Stimulated activated CD8-positive, alpha-beta memory T cell treated with anti-CD3 and anti-CD28 coated beads, Interleukin-15, amount 100 ng/mL, for 1 hour (primary cell): ENCODE results near the gene FKBP11.
"Not testable (repeated sequence)": the region's sequence is repeated elsewhere in the genome, so short reads cannot be mapped to it uniquely, and the experiment has no call there.

Experiments
- DNase-seq: peaks from one replicate; pipeline ENCODE4 v3.0.0-alpha.2; 2020; ENCODE audit warnings: low read depth

FKBP11 gene

GRCh38 chr12:48954841-48955501, 29.7 kb upstream of the FKBP11 start:
- DNase-seq = no peak

DNA sequence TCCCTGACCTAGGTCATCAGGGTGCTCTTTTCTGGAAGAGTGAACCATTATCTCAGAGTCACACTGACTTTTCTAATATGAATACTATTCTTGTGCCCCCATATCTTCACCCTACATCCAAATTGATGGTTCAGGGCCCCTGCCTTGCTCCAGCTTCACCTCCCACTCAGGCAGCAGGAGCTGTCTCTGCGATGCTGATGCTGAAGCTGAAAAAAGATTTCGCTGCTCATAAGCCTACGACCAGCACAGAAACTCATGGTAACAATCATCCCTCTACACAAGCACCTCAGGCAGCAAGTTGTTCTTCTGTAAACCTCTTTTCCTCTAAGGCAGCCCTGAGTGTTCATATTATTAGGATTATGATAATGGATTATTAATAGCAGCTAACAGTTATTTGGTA, 28.8 kb upstream of the FKBP11 start:
- no peak for DNase-seq

DNA sequence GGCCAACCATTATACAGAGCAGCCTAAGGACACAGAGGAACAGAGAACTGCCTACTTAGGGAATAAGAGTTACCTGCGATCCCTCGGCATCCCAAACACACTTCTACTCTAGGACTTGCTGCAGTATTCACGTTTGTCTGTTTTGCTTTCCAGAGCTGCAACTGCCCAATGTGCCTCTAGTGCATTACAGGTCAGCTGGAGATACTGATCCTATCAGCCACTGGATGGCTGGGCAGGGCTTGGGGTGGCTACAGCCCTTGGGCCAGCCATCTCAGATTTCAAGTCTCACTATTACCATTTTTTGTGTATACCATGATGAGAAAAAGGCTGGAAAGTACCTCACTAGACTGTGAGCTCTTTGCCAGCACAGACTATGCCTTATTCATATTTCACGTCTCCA, 27.4 kb upstream of the FKBP11 start:
- no peak for DNase-seq

GRCh38 chr12:48947727-48948126, 22.4 kb upstream of the FKBP11 start:
- DNase-seq = no peak

- DNase-seq = no peak
Measured at GRCh38 chr12:48946943-48947342, 21.7 kb upstream of the FKBP11 start.

- DNase-seq = no peak
Measured at GRCh38 chr12:48946205-48946604, 20.9 kb upstream of the FKBP11 start.

DNA sequence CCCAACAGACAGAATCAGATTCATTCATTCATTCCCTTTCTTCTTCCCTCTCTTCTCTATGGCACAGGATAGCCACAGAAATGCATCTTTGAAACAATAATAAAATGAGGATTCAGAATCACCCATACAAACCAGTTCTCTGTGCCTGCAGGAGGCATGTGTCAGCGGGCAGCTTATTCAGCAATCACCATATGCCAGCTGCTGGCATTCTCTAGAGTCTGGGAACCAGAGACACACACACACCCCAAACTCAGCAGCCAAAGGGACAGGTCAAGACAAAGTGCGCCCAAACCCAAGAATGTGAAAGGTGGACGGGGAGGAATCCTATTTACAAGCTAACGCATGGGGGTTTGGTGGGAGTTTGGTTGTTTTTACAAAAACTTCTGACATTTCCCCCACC, 17.9 kb upstream of the FKBP11 start:
- DNase-seq = no peak

GRCh38 chr12:48940181-48940580, 14.9 kb upstream of the FKBP11 start:
- no peak for DNase-seq

- no peak for DNase-seq
Measured at GRCh38 chr12:48938805-48939204, 13.5 kb upstream of the FKBP11 start.

GRCh38 chr12:48937170-48937569, 11.9 kb upstream of the FKBP11 start:
- no peak for DNase-seq

GRCh38 chr12:48936379-48936979, 11.2 kb upstream of the FKBP11 start:
- peak; percentile 77 for DNase-seq

- no peak for DNase-seq
Measured at GRCh38 chr12:48934312-48934706, 9.0 kb upstream of the FKBP11 start.

DNA sequence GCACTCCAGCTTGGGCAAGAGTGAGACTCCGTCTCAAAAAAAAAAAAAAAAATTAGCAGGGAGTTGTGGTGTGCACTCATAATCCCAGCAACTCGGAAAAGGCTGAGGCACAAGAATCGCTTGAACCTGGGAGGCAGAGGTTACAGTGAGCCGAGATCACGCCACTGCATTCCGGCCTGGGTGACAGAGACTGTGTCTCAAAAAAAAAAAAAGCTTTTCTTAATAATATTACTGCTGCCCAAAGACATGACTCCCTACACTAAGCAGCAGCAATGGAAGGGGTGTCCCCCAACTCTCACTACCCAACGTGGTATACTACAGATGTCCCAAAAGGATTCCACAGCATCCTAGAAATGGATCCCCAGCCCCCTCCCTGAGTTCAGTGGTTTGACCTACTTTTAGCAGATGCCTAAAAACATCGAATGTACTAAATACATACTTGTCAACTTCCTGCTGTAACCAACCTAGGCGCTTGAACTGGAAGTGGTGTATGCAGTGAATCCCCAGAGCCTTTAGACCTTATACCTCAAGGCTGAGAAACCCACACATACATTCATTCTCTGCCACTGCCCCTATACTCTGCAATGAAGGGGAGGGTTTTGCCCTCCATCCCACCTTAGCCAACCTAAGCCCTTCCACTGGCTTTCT, 8.5 kb upstream of the FKBP11 start:
- no peak for DNase-seq

DNA sequence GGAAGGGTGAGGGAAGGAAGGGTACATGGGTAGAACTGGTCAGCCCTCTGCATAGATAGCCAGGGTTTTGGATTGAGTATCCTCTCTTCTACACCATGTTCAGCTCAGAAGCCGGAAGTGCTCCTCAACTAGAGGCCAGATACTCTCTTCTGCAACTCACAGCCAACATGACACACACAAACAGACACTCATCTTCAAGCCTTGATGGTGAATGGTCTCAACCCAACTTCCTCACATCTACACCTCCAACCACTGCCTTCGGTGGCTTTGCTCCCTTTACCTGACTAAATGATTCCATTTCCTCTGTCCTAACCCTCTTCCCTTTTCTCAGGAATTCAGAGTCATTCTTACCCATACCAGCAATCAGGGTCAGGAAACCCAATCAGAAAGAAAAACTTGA, 7.6 kb upstream of the FKBP11 start:
- no peak for DNase-seq

- DNase-seq = no peak
Measured at GRCh38 chr12:48930475-48930874, 5.2 kb upstream of the FKBP11 start.

DNA sequence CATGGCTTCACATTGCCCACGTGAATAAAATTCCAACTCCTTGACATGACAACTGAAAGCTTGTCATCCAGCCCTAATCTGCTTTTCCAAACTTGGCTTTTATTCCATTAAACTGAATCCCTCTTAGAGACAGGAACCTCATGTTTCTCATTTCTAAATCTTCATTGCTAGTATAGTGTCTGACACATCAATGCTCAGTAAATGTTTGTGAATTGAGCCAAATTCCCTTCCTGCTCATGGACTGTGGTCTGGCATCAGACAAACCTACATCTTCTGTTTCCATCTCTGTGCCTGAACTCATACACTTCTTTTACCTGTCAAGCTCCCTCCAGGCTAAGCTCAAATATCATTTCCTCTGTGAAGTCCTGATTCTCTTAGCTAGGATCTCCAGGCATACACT, 4.3 kb upstream of the FKBP11 start:
- no peak for DNase-seq

DNA sequence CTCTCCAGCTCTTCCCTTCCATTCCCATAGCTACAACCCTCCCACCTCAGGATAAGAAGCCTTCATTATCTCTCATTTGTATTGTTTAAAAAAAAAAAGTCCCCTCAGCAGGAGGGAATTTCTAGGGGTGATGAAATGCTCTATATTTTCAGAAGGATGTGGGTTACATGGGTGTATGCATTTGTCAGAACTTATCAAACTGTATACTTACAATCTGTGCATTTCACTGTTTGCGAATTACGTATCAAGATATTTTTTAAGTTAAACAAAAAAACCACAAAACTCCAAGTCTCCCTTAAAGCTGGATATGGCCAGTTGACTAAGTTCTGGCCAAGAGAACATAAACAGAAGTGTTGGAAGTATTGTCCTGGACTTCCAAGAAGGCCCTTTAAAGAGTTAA, 2.0 kb upstream of the FKBP11 start:
- no peak for DNase-seq

DNA sequence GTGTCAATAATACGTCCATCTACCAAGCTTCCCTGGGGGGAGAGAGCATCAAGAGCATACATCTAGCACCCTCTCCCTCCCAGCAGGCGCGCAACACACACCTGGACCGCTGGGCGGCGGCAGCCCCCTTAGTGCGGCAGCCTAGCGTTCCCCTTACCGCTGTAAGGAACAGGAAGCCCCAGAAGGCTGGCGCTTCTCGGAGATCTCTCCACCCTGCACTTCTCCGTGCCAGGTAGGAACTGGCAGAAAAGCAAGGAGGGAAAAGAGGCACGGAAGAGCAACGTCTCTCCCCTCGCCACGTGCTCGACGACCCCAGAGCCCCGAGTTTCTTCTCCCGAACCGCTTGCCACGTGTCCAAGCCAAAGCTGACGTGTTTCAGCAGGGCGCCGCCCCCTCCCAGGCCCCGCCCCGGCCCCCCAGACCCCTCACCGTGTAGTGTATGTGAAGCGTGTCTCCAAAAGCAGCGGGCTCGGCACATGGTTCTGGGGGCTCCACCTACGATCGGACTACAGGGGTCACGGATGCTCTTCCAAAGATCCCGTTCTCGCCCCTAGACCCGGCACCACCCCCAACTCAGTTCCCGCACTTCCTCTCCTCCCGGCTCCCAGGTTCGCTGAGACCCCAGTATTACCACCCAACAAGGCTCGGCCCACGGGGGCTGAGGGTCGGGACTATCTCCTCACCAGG, 532 bp downstream of the FKBP11 start:
- peak; percentile 67 for DNase-seq

GRCh38 chr12:48923117-48923516, 2.2 kb downstream of the FKBP11 start:
- no peak for DNase-seq

DNA sequence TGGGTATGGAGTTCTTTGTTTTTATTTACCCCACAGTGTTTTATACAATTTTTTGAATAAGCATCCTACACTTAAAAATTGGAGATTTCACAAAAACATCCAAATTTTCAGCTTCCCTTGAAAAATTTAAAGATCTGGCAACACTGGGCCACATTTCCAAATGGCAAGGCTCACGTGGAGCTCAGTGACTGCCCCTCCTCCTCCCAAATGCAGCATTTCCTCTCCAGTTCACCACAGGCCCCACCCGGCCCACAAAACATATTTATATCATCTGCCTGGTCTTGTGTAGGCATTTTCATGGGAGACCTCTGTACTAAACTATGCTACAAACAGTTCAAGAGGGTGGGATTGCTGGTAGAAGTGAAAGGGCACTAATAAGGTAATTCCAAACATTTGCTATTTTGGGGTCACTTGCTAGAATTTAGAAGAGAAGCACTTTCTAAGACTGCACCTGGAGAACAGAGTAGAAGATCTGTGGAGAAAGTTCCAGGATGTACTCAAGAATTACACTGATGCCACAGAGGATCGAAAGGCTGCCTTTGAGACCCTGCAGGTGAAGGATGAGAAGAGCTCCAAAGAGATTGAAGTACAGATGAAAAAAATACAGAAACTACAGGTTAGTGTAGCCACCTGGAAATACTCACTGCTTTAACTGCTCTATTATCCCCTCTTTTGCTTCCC, 7.3 kb downstream of the FKBP11 start:
- DNase-seq = no peak

GRCh38 chr12:48910196-48910595, 15.1 kb downstream of the FKBP11 start:
- DNase-seq = no peak

GRCh38 chr12:48909698-48910097, 15.6 kb downstream of the FKBP11 start:
- DNase-seq = not testable (repeated sequence)

- no peak for DNase-seq
Measured at GRCh38 chr12:48907245-48907644, 18.0 kb downstream of the FKBP11 start.
